ENCODE data around the gene METTL23. TPM values are rescaled to one million over a fixed set of nuclear protein-coding genes. Genes with fewer than 3 reads are reported as not detected.

The METTL23 gene
- total and polyA plus RNA-seq, 2 of the 8 experiments (the other 6 are each of a cell fraction or from before 2014, with no cell fraction given) = 36.1 to 60.2 TPM

DNA sequence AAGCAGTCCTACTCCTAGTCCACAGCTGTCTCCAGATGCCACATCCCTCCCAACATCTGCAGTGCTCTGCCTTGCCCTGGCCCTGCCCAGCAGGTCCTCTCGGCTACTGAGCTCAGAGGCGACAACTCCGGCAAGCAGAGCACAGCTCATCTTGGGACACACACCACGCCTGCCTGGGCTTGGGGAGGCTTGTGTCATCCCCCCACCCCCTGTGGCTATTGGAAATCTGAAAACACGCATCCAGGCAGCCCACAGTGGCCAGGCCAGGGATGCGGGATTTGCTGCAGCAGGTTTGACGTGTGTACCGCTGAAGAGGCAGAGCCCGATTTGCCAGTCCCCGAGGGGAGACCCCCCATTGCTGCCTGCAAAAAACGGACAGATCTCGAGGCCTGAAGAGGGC, 41.3 kb upstream of the METTL23 start:
- H4K20me1 ChIP-seq (replicated peaks in 1 of 2; ENCODE audit: control insufficient read depth in 1 of 2, insufficient read depth in 2 of 2, low read length in 2 of 2) = peaks cover 0 to 2% of the 10 kb centered on the region in 2 experiments
- no peak overlapping the region for H3K27ac ChIP-seq (ENCODE audit: low read depth, low read length)
- no peak overlapping the region for H2BK20ac ChIP-seq (ENCODE audit: low read length)
- no peak overlapping the region for H3K4me2 ChIP-seq (ENCODE audit: insufficient read depth in 1 of 2, low read depth in 2 of 2, low read length in 2 of 2)
- H3K9me3 ChIP-seq (ENCODE audit: insufficient read depth in 2 of 2, low read depth in 1 of 2, low read length in 1 of 2) = no peaks in the 10 kb centered on the region
- H4K8ac ChIP-seq (ENCODE audit: extremely low read depth, insufficient read depth, low read length) = no peak overlapping the region
- no peak overlapping the region for H3K23ac ChIP-seq (ENCODE audit: insufficient read length)
- no peak overlapping the region for H2AFZ ChIP-seq (ENCODE audit: low read length)
- H2BK5ac ChIP-seq (ENCODE audit: low read depth, low read length) = no peak overlapping the region
- POLR2A ChIA-PET (ENCODE audit: partially characterized antibody) = interaction anchor here (0.9 to 1.1 kb wide), 2 partner anchors 14 to 22 kb away, joined by 3 read pairs; no protein-coding TSS in a partner anchor
- WGBS, 2 experiments (ENCODE audit: extremely low coverage in 1 of 2, insufficient coverage in 1 of 2, insufficient read length in 1 of 2, insufficient replicate concordance in 2 of 2, low coverage in 1 of 2, low lambda C conversion rate in 2 of 2, missing lambda C conversion rate in 1 of 2) = 95% methylated on average over 11 of the region's 12 CpGs; no CpG with 5 or more reads in 1 of the 2 experiments
- CTCF ChIA-PET (ENCODE audit: partially characterized antibody) = interaction anchor here (0.6 to 13.1 kb wide), 10 partner anchors 12 to 1268 kb away, joined by 3 to 155 read pairs (median 4); partner anchors contain the start of genes AANAT, JMJD6, METTL23 and MXRA7
- no peaks in the 10 kb centered on the region for H3K79me2 ChIP-seq (ENCODE audit: control insufficient read depth in 1 of 2, insufficient read depth in 2 of 2, low read length in 2 of 2)
- DNase-seq (ENCODE audit: low read depth in 1 of 2, low spot score in 2 of 2) (no peak), FAIRE-seq (no peak)
- no peak overlapping the region for H3K14ac ChIP-seq (ENCODE audit: insufficient read length)
- H3K4me3 ChIP-seq (ENCODE audit: extremely low read depth in 1 of 4, insufficient read depth in 2 of 4, low read depth in 3 of 4, low read length in 4 of 4) = no peak overlapping the region
- no peak overlapping the region for H3K4ac ChIP-seq (replicated peaks; ENCODE audit: insufficient read length, low read depth, low read length)
- H3K27me3 ChIP-seq (replicated peaks in 1 of 4; ENCODE audit: control insufficient read depth in 3 of 4, extremely low read depth in 1 of 4, insufficient read depth in 3 of 4, low read length in 3 of 4) = no peaks in the 10 kb centered on the region
- H3K23me2 ChIP-seq (ENCODE audit: low read depth, low read length) = no peaks in the 10 kb centered on the region
- no peak overlapping the region for H3K56ac ChIP-seq (replicated peaks; ENCODE audit: insufficient read length, low read depth, low read length)
- no peak overlapping the region for H2AK5ac ChIP-seq (ENCODE audit: low read depth, low read length)
- H2BK15ac ChIP-seq (ENCODE audit: low read length) = no peak overlapping the region
- H4K5ac ChIP-seq (ENCODE audit: insufficient read length, low read depth, low read length) = no peak overlapping the region
- no peak overlapping the region for H3K18ac ChIP-seq (ENCODE audit: extremely low read depth, low read length)
- no peak overlapping the region for H4K91ac ChIP-seq (replicated peaks; ENCODE audit: insufficient read length, low read length)
- no peaks in the 10 kb centered on the region for H3K79me1 ChIP-seq (ENCODE audit: low read depth, low read length)
- peaks cover 0 to 28% (median 14%) of the 10 kb centered on the region in 4 experiments; a peak in 6 of 7 replicates for H3K4me1 ChIP-seq (replicated peaks in 1 of 4; ENCODE audit: control insufficient read depth in 3 of 4, insufficient read depth in 4 of 4, low read length in 3 of 4)
- H3K36me3 ChIP-seq (ENCODE audit: control insufficient read depth in 2 of 4, insufficient read depth in 4 of 4, low read length in 3 of 4) = no peaks in the 10 kb centered on the region
- H3K9ac ChIP-seq (replicated peaks in 1 of 4; ENCODE audit: extremely low read depth in 1 of 4, low read depth in 3 of 4, low read length in 3 of 4) = no peak overlapping the region
- 0 out of 2 replicates have a peak overlapping the region, but pooled peaks have one; percentile 27 for H2BK12ac ChIP-seq (ENCODE audit: low read depth, low read length)
- no peak for TF ChIP-seq FOSL1 (IDR thresholded peaks at IDR 0.05; ENCODE audit: insufficient read depth, low read depth, low read length)
- TF ChIP-seq SP1 (IDR thresholded peaks at IDR 0.05; ENCODE audit: low read depth, low read length) = no peak
- TF ChIP-seq TBP (IDR thresholded peaks at IDR 0.05; ENCODE audit: low read depth, low read length) = no peak
- no peak for TF ChIP-seq SIRT6 (IDR thresholded peaks at IDR 0.05; ENCODE audit: low read length)
- no peak for TF ChIP-seq SRF (IDR thresholded peaks at IDR 0.05; ENCODE audit: low read depth, low read length)
- no peak for TF ChIP-seq EP300 (IDR thresholded peaks at IDR 0.05; ENCODE audit: borderline replicate concordance in 1 of 2, low read depth in 2 of 2, low read length in 2 of 2)
- no peak for TF ChIP-seq TCF12 (IDR thresholded peaks at IDR 0.05; ENCODE audit: low read depth, low read length)
- no peak for TF ChIP-seq ASH2L (IDR thresholded peaks at IDR 0.05; ENCODE audit: low read length)
- TF ChIP-seq RBBP5 (IDR thresholded peaks at IDR 0.05; ENCODE audit: borderline replicate concordance, low read depth, low read length) = no peak
- no peak for TF ChIP-seq POLR2A (IDR thresholded peaks at IDR 0.05; ENCODE audit: control extremely low read depth in 1 of 2, low read depth in 2 of 2, low read length in 2 of 2)
- TF ChIP-seq EGR1 (IDR thresholded peaks at IDR 0.05; ENCODE audit: borderline replicate concordance, low read depth, low read length) = no peak
- no peak for TF ChIP-seq CEBPB (IDR thresholded peaks at IDR 0.05; ENCODE audit: low read depth, low read length)
- no peak for TF ChIP-seq TEAD4 (IDR thresholded peaks at IDR 0.05; ENCODE audit: low read depth, low read length)
- H2BK120ac ChIP-seq (replicated peaks; ENCODE audit: low read depth, low read length) = no peak overlapping the region
